AG20443 (cell line): ENCODE data around the gene SAXO2.
"Not testable (repeated sequence)": the region's sequence is repeated elsewhere in the genome, so short reads cannot be mapped to it uniquely, and the experiment has no call there.

ENCODE experiments used
- DNase-seq: peaks from one replicate; pipeline ENCODE4 v3.0.0; 2012; ENCODE audit warnings: low spot score, mixed read lengths

The SAXO2 gene

DNA sequence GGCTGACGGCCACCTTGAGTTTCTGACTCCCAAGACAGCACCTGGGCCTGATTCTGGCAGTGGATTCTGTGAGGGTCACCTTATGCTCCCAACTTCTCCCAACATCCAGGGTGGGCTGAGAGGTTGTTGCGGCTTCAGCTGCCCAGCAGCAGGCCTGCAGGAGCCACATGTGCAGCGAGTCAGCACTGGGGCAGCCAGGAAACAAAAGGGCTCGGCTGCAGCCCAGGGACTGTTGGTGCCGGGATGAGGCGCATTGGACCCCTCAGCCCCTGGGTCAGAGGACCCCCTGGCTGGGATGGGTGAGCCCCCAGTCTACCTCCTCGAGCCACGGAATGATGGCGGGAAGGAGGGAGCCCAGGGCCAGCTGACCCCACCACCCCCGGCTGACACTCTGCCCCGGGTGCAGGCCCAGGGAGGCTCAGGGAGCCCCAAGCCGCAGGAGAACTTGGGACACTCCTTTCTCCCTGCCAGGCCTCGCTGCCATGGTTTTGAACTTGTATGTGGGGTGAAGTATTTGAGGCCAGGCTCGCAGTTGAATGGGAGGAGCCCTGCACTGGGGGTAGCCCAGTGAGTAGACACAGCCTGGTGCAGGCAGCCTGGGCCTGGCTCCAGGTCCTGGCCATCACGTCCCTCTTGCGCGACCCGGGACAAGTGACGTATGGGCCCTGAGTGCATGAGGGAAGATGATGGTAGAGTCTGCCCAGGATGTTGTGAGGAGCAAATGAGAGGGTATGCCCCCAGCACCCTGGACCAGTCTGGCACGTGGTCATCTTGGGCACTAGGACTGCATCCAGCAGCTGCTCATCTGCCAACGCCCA is 51.5 kb downstream of the SAXO2 start:
- not testable (repeated sequence) for DNase-seq

DNA sequence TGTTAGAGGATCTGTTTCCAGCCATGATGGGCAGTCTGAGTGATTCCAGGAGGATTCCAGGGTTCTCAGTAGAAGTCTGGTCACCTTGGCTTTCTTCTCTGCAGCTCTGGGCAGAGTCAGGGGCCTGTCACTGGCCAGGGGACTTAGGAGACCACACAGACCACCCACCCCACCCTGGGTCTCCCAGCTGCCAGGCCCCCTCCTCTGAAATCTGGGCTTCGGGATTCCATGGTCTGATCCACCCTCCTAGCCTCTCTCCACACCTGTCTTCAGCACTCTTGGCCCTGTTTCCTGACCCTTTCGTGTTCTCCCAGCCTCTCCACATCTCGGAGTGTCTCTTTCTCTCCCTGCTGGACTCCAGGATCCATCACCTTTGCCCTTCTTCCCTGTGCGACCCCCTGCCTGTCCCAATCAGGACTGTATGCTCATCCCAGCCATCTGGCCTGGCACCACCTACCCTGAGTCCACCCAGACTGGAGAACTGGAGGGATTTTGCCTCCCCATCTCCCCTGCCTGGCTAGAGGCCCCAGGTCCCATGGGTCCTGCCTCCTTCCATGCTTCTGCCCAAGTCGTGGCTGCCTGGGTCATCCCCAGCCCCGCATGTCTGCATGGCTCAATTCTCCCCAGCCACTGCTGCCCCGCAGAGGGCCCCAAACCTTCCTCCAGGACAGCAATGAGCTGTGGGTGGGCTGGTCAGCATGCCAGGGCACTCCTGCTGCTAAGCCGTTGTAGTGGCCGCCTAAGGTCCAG is 52.3 kb downstream of the SAXO2 start:
- DNase-seq, result no peak

DNA sequence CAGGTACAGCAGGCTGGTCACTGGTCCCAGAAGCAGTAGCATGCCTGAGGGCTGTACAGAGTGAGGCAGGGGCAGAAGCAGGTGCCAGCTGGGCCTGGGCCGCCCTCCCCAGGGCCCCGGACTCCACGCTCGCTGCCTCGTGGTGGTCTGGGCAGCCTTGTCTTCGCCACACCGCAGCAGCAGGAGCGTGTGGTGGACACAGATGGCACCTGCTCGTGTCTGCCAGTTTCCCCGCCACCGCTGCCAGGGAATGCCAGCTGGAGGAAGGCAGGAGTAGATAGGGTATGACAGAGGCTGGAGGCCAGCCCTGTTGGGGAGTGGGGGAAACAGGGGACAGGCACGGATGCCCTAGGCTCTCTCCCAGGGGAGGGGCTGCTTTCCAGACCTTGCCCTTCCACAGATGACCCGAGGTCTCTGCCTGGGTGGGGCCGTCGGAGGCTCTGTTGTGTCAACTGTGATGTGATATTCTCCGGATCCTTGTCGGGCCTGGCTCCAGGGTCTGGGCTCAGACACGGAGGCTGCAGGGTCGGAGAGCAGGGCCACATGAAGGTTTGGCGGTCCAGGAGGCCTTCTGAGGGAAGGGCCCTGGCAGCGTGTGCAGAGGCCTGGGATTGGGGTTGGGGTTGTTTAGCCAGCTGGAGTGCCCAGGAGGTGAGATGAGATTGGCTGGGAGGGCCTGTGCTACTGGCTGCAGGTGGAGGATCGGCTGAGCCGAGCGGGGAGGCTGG is 53.1 kb downstream of the SAXO2 start:
- no peak for DNase-seq

DNA sequence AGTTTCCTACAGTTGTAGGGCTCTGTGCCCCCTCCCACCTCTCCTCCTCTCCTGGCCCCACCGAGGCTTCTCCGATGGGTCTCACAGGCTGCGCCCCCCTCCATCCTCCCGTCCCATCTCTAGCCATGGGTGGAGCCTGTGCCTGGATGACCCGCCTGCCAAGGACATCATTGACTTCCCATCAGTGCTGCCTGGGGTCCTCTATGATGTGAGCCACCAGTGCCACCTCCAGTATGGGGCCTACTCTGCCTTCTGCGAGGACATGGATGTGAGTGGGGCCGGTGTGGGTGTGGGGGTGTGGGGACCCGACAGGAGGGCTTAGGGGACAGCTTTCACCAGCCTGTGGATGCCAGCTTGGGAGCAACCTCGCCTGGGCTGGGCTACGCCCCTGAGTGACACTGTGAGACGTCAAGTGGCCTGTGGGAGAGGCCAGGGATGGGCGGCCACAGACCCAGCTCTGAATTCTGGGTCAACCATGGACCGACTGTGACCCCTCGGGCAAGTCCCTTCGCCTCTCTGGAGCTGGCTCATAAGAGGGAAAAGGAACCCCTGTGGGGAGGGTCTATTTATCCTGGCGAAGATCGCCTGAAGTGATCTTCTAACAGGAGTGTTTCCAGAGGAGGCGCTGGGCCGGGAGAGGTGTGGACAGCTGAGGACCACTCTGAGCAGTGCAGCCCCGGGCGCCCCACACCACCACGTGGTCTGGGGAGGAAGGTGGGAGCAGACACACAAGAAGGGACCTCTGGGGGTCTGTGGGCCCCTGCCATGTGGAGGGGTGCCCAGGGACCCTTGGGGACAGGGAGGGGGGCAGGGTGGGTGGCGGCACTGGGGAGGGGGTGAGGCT is 53.9 kb downstream of the SAXO2 start:
- DNase-seq, result not testable (repeated sequence)

DNA sequence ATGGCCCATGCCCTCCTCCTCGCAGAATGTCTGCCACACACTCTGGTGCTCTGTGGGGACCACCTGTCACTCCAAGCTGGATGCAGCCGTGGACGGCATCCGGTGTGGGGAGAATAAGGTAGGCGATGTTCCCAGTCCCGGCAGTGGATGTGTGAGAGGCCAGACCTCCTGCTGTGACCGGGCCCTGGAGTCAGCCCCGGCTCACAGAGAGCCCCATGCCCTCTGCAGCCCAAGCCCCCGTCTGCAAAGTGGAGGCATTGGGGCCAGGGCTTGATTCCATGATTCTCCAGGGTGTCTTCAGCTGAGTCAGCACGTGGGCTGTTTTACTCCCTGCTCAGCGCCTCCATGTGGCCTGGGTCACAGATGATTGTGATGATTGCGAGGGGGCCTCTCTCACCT is 54.5 kb downstream of the SAXO2 start:
- DNase-seq, result no peak

DNA sequence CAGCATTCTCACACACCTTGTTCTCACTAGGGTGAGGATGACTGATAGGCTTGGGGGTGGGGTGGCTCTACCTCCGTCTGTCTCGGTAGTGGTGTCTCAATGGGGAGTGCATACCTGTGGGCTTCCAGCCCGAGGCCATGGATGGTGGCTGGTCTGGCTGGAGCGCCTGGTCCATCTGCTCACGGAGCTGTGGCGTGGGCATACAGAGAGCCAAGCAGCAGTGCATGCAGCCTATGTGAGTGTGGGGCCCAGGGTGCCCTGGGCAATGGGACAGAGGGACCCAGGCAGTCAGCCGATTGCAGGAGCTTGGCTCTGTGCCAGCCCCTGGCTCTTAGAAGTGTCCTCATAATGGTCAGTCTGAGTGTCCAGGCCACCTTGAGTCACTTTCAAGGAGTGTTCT is 54.9 kb downstream of the SAXO2 start:
- DNase-seq, result not testable (repeated sequence)

DNA sequence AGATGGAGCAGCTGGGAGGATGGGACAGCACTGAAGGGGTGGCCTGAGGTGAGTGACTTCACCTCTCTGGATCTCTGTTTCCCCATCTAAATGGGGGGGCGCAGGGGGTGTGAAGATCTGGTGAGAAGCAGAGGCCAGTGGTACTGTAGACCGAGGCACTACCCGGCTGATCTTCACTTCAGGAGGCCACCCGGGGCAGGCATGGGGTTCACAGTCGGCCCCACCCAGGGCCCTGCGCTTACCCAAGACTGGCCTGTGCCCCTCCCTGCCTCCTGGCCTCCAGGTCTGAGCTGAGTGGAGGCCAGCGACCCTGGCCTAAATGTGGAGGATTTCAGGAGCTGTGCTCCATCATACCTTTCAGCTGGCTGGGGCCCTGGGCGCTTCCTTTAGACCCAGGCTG is 55.7 kb downstream of the SAXO2 start:
- not testable (repeated sequence) for DNase-seq

DNA sequence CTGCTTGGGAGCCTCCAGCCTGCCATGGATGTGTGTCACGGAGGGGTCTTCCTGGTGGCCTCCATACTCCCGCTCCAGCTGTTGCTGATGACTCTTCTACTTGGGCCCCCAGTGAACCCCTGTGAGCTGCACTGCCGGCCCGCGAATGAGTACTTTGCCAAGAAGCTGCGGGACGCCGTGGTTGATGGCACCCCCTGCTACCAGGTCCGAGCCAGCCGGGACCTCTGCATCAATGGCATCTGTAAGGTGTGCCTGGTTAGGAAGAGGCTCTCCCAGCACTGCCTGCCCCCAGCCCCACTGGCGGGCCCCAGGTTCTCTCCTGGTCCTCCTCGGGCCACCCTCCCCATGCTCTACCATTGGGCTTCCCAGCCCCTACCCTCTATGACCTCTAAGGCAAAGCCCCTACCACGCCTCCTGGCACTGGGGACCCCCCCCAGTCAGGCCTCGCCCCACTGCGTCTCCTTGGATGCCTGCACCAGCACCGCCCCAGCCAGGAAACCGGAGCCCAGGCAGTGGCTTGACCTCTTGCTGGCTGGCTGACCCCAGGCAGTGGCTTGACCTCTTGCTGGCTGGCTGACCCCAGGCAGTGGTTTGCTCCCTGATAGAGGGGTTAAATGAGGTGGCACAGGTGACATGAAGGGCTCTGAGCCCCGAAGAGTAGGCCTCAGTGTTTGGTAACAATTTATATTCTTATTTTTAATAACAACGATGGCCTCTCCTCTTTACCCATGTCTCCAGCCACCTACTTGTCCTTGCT is 57.1 kb downstream of the SAXO2 start:
- DNase-seq, result not testable (repeated sequence)

DNA sequence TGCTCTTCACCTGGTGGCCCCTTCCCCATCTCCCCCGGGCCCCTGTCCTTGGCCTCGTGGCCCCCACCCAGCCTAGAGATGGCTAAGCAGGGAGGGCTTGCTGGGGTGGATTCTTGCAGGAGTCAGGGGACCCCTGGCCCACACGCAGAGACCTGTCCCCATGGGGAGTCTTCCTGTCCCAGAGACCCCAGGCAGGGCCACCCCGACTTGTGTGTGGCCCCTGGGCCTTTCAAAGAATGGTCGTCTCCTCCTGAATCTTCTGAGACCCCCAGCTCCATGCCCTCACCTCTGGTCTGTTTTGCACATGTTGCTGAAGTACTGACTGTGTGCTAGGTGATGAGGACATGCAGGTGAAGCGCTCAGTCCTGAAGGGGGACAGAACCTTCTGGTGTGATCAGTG is 58.2 kb downstream of the SAXO2 start:
- not testable (repeated sequence) for DNase-seq

DNA sequence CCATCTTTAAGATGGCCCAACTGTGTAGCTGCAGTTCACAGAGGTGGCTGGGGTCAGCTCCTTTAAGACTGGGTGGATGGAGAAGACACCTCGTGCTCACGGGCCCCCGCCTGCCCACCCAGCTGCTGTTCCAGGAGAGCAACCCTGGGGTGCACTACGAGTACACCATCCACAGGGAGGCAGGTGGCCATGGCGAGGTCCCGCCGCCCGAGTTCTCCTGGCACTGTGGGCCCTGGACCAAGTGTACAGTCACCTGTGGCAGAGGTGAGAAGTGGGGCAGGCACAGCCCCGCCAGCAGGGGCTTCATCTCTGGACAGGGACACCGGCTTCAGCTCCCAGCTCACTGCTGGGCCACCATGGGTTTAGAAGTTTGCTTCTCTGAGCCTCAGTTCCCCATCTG is 59.9 kb downstream of the SAXO2 start:
- DNase-seq, result not testable (repeated sequence)

DNA sequence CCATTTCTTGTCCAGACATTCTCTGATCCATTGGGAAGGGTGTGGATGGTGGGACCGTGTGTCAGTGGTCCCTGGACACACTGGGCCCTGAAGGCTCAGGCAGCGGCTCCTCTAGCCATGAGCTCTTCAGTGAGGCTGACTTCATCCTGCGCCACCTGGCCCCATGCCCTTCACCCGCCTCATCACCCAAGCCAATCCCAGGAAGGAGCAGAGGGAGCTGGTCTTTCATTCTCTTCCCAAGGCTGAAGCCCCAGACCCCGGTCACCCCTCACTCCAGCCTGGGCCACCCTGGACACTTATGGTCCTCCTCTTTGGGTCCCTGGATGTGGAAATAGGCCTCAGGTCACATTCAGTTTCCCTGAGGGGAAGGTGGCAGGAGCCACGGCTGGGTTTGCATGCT is 62.2 kb downstream of the SAXO2 start:
- not testable (repeated sequence) for DNase-seq

DNA sequence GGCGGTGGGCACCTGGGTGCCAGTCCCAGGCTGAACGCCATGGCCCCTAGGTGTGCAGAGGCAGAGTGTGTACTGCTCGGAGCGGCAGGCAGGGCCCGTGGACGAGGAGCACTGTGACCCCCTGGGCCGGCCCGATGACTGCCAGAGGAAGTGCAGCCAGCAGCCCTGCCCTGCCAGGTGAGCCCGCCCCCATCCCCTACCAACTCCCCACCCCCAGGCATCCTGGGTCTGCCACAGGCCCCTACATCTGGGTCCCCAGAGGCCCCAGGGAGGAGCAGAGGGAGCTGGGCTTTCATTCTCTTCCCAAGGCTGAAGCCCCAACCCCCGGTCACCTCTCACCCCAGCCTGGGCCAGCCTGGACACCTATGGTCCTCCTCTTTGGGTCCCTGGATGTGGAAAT is 63.0 kb downstream of the SAXO2 start:
- DNase-seq, result not testable (repeated sequence)

DNA sequence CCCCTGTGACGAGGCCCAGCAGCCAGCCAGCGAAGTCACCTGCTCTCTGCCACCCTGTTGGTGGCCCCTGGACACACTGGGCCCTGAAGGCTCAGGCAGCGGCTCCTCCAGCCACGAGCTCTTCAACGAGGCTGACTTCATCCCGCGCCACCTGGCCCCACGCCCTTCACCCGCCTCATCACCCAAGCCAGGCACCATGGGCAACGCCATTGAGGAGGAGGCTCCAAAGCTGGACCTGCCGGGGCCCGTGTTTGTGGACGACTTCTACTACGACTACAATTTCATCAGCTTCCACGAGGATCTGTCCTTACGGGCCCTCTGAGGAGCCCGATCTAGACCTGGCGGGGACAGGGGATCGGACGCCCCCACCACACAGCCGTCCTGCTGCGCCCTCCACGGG is 64.3 kb downstream of the SAXO2 start:
- not testable (repeated sequence) for DNase-seq

DNA sequence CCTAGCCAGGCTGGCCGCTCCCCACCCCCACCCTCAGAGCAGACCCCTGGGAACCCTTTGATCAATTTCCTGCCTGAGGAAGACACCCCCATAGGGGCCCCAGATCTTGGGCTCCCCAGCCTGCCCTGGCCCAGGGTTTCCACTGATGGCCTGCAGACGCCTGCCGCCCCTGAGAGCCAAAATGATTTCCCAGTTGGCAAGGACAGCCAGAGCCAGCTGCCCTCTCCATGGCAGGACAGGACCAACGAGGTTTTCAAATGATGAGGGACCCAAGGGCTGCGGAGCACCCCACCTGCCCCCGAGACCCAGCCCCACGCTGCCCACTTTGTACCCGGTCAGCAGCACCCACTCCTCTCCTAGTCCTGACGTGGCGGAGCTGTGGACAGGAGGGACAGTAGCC is 64.8 kb downstream of the SAXO2 start:
- DNase-seq, result not testable (repeated sequence)

DNA sequence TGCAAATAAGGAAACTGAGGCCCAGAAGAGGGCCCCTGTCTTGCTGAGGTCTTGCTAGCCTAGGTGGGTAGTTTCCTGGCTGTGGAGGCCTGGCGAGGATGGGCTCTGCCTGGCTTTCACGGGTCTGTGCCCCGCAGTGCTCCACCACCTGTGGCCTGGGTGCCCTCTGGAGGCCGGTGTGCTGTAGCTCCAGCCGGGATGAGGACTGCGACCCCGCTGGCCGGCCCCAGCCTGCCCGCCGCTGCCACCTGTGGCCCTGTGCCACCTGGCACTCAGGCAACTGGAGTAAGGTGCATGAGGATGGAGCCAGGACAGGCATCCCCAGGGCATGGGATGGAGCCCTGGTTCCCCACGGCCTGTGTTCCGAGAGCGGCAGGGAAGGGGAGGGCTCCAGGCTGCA is 66.4 kb downstream of the SAXO2 start:
- not testable (repeated sequence) for DNase-seq

DNA sequence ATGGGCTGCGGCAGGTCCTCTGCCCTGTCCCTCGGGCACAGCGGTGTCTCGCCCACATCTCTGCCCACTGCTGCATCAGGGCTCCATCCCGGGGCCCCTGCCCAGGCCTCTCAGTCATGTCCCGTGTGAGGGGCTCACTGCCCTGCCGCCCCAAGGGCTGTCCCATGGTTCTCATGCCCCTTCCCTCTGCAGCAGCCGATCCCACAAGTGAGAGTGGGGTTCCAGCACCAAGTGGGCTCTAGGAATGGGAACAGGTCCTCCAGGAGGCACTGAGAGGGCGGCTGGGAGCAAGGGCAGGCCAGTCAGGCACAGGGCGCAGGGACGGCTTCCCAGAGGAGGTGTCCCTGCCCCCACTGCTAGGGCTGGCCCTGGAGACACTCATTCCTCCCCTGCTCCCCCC is 68.3 kb downstream of the SAXO2 start:
- not testable (repeated sequence) for DNase-seq

DNA sequence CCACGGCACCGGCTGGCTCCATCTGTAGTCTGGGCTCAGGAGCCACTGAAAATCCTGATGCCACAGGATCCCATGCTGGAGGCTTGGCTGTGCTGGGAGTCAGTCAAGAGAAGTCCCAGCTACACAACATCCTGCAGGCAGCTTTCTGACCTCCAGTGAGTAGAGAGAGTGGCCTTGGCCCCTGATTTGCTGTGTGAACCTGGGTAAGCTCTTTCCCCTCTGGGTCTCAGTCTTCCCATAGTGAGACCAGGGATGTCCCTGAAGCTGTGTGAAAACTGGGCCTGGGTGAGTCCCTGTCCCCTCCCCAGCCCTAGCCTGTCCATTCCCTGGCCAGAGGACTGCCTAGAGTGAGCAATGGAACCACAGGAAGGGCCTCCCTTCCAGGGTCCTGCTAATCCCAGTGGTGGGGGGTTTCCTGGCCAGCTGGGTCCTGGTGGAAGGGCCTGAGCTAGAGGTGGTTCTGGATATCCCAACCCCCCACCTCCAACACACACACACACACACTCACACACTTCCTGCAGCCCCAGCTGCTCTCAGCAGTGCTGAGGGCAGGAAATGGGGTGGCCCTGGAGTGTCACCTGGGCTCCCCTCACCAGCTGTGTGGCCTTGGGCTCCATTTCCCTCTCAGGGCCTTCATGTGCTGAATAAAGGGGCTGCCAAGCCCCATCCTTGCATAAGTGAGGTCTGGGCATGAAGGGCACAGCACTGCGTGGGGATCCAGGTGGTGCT is 69.1 kb downstream of the SAXO2 start:
- not testable (repeated sequence) for DNase-seq

DNA sequence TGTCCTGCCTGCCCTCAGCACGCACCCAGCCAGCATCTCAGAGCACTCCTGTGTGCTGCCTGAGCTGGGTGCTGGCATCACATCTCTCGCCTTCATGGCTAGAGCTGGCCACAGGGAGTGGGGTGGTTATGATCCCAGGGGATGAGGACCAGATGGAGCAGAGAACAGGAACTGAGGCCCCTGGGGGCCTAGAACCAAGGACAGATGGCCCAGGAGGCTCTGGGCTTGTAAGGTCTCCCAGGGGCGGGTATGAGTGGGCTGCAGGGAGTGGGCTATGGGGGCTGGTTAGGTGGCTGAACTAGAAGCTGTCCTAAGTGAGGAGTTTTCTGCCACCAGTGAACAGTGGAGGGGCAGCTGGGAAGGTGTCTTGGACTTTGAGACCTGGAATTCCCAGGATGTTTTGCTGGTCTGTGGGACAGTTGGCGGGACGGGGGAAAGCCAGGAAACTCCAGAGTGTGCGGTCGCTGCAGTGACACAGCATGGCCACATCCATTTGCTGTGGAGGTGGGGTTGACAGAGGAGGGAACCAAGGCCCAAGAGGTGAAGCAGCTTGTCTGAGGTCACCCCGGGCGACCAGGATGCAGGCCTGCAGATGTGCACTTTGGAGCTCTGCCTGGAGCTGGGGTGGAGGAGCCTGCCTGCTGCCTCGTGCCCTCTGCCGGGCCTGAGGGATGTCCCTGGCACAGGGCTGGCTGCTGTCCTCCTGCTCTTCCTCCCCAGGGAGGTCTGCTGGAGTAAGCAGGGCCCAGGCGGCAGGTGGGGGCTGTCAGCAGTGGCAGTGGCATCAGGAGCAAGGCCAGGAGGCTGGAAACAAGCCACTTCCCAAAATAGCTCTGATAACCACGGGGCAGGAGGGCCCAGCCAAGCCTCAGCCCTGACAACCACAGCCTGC is 70.3 kb downstream of the SAXO2 start:
- not testable (repeated sequence) for DNase-seq
